KMS-11 (cell line): ENCODE measurements around the gene RHBDF2.
A peak's percentile ranks its signal among the peaks of the same experiment; 100 is the strongest.

Experiments
- H2AFZ ChIP-seq: fragments of 200-600 bp; sonication (generic); 2 replicates; pipeline ENCODE4 v1.6.1; 2016; ENCODE audit warnings: antibody characterized with exemption, mixed run types, low read depth
- H3K27ac ChIP-seq: fragments of 200-600 bp; sonication (generic); 2 replicates; pipeline ENCODE4 v1.6.1; 2016; ENCODE audit warnings: mild to moderate bottlenecking, mixed run types
- H3K27me3 ChIP-seq: fragments of 200-600 bp; sonication (generic); 2 replicates; pipeline ENCODE4 v1.6.1; 2017; ENCODE audit warnings: mild to moderate bottlenecking, low read depth, mixed run types, moderate library complexity; ENCODE audit not compliant: insufficient read depth
- H3K36me3 ChIP-seq: fragments of 200-600 bp; sonication (generic); 2 replicates; pipeline ENCODE4 v1.6.1; 2017; ENCODE audit warnings: mild to moderate bottlenecking, mixed run types; ENCODE audit not compliant: insufficient read depth
- H3K4me1 ChIP-seq: fragments of 200-600 bp; sonication (generic); 2 replicates; pipeline ENCODE4 v1.6.1; 2016; ENCODE audit warnings: mild to moderate bottlenecking, low read depth, mixed run types; ENCODE audit not compliant: poor library complexity, severe bottlenecking
- H3K4me2 ChIP-seq: fragments of 200-600 bp; sonication (generic); 2 replicates; pipeline ENCODE4 v1.7.0; 2016; ENCODE audit warnings: mild to moderate bottlenecking, mixed run types
- H3K4me3 ChIP-seq: fragments of 200-600 bp; sonication (generic); IDR thresholded peaks from 2 replicates; pipeline ENCODE4 v1.6.1; 2017; ENCODE audit warnings: low read depth, low read length, mixed read lengths; ENCODE audit not compliant: insufficient read depth
- H3K79me2 ChIP-seq: fragments of 200-600 bp; sonication (generic); 2 replicates; pipeline ENCODE4 v1.6.1; 2016; ENCODE audit warnings: low read depth, mixed run types; ENCODE audit not compliant: insufficient read depth
- H3K9ac ChIP-seq: fragments of 200-600 bp; sonication (generic); 2 replicates; pipeline ENCODE4 v1.6.1; 2016; ENCODE audit warnings: mild to moderate bottlenecking, mixed run types
- H4K20me1 ChIP-seq: fragments of 200-600 bp; sonication (generic); 2 replicates; pipeline ENCODE4 v1.6.1; 2016; ENCODE audit warnings: mild to moderate bottlenecking, mixed run types; ENCODE audit not compliant: insufficient read depth
- TF ChIP-seq, protein P1 (sequence below): fragments of 200-600 bp; sonication (generic); conservative IDR thresholded peaks from 2 replicates; pipeline ENCODE4 v1.6.1; 2017; ENCODE audit warnings: low read depth, mild to moderate bottlenecking, antibody characterized with exemption, low read length, moderate library complexity, mixed read lengths

Gene RHBDF2

GRCh38 chr17:76422860-76423259 is 78.4 kb downstream of the RHBDF2 start:
- no peak overlapping the region for H3K27ac ChIP-seq
- H3K4me2 ChIP-seq: no peak overlapping the region
- H2AFZ ChIP-seq: no peak overlapping the region
- H3K79me2 ChIP-seq: peaks cover 25% of the 10 kb centered on the region; the same call in 1 of the 2 replicates
- no peaks in the 10 kb centered on the region for H3K27me3 ChIP-seq
- TF ChIP-seq, protein P1, sequence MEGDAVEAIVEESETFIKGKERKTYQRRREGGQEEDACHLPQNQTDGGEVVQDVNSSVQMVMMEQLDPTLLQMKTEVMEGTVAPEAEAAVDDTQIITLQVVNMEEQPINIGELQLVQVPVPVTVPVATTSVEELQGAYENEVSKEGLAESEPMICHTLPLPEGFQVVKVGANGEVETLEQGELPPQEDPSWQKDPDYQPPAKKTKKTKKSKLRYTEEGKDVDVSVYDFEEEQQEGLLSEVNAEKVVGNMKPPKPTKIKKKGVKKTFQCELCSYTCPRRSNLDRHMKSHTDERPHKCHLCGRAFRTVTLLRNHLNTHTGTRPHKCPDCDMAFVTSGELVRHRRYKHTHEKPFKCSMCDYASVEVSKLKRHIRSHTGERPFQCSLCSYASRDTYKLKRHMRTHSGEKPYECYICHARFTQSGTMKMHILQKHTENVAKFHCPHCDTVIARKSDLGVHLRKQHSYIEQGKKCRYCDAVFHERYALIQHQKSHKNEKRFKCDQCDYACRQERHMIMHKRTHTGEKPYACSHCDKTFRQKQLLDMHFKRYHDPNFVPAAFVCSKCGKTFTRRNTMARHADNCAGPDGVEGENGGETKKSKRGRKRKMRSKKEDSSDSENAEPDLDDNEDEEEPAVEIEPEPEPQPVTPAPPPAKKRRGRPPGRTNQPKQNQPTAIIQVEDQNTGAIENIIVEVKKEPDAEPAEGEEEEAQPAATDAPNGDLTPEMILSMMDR: no peak
- no peak overlapping the region for H3K9ac ChIP-seq
- no peaks in the 10 kb centered on the region for H3K36me3 ChIP-seq
- no peak overlapping the region for H3K4me3 ChIP-seq
- H3K4me1 ChIP-seq: peaks cover 27% of the 10 kb centered on the region
- H4K20me1 ChIP-seq: no peaks in the 10 kb centered on the region

DNA sequence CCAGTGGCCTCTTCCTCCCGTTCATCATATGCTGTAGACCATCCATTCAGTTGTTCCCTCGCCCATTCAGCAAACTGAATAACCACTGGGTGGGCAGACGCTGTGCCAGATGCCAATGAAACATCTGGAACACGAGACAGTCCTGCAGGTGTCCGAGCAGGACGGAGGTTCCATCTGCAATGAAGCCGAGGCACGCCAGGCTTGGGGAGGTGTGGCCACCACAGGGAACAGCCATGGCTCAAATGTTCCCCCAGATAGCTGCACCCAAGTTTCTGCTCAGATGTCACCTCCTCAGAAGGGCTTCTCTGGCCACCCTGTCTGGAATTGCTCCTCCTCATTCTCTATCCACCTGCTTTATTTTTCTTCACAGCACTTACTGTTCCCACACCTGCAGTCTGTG is 78.8 kb downstream of the RHBDF2 start:
- peaks cover 25% of the 10 kb centered on the region; the same call in 1 of the 2 replicates for H3K79me2 ChIP-seq
- no peak overlapping the region for H2AFZ ChIP-seq
- no peak overlapping the region for H3K4me3 ChIP-seq
- TF ChIP-seq, protein P1: no peak
- no peak overlapping the region for H3K9ac ChIP-seq
- no peaks in the 10 kb centered on the region for H3K36me3 ChIP-seq
- H3K4me2 ChIP-seq: no peak overlapping the region
- no peaks in the 10 kb centered on the region for H4K20me1 ChIP-seq
- no peak overlapping the region for H3K27ac ChIP-seq
- peaks cover 27% of the 10 kb centered on the region for H3K4me1 ChIP-seq
- H3K27me3 ChIP-seq: no peaks in the 10 kb centered on the region

DNA sequence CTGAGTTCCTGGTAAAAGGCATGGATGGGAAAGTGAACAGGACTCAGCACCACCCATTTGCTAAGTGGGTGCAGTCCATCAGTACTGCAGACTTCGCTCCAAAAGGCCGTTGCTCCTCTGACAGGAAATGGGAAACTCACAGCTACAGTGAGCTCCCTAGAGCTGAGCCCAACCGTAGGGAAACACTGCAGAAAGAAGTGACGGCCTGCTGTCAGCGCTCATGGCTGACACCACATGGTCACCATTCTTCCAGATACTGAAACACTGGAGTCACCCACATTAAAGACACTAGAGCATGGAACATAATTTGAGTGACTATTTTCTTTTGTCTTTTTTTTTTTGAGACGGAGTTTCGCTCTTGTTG is 80.2 kb downstream of the RHBDF2 start:
- Histone ChIP-seq H4K20me1 (no peaks in the 10 kb centered on the region), H3K9ac (no peak overlapping the region), H3K4me1 (peaks cover 27% of the 10 kb centered on the region), H3K27me3 (no peaks in the 10 kb centered on the region), H3K4me2 (peak overlapping the region; percentile 53; the same call in 1 of the 2 replicates), H3K27ac (peak overlapping the region; percentile 23; the same call in 1 of the 2 replicates), H2AFZ (no peak overlapping the region), H3K36me3 (no peaks in the 10 kb centered on the region), H3K79me2 (peaks cover 35% of the 10 kb centered on the region; the same call in 1 of the 2 replicates), H3K4me3 (no peak overlapping the region)
- TF ChIP-seq, protein P1: no peak
